ENCODE data around the gene DDX43.
A peak's percentile ranks its signal among the peaks of the same experiment; 100 is the strongest.
"Not testable (repeated sequence)": the region's sequence is repeated elsewhere in the genome, so short reads cannot be mapped to it uniquely, and the experiment has no call there.

DDX43 gene

GRCh38 chr6:73388800-73389512 is 5.7 kb upstream of the DDX43 start:
- peak; percentile 32 for DNase-seq (ENCODE audit: low spot score)

- DNase-seq (ENCODE audit: low spot score), result no peak
Measured at GRCh38 chr6:73389854-73390253, 4.8 kb upstream of the DDX43 start.

DNA sequence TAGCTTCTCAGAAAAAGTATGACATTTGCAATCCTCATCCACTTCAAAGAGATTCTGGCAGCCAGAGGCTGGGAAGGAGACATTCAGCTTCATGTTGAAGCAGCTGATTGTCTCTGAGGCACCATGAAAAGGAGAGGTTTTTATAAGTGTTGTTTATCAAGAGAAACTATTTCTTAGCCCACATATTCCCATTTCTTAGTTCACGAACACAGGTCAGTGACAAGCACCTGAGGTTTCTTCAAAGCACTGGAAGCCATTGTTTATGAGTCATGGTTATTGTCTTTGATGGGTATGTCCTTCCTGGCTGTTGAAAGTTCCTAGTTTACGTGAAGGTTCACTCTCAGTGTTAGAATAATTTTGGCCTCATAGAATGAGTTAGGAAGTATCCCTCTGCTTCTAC is 3.0 kb upstream of the DDX43 start:
- DNase-seq (ENCODE audit: low spot score), result no peak

GRCh38 chr6:73392188-73392587 is 2.4 kb upstream of the DDX43 start:
- not testable (repeated sequence) for DNase-seq (ENCODE audit: low spot score)

DNA sequence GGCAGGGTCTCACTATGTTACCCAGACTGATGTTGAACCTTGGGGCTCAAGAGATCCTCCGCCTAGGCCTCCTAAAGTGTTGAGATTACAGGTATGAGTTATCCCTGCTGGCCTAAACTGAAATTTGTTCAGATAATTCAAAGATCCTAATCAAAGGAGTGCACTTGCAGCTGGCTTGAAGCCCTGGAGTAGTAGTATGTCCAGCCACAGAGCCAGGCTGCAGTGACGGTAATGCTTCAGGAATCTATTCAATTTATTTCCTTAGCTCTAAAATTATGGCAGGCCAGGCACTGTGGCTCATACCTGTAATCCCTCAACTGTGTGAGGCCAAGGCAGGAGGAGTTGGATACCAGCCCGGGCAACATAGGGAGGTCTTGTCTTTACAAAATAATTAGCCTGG is 1.4 kb upstream of the DDX43 start:
- DNase-seq (ENCODE audit: low spot score), result no peak

DNA sequence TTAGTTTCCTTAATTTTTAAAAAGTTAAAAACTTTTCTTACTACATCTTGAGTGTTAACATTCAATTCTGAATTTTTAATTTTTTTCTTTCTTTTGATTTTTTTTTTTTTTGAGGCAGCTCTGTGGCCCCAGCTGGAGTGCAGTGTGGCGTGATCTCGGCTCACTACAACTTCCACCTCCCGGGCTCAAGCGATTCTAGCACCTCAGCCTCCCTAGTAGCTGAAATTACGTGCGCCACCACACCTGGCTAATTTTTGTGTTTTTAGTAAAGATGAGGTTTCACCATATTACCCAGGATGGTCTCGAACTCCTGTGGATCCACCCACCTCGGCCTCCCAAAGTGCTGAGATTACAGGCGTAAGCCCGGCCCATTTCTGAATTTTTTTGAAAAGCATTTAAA is 1.2 kb downstream of the DDX43 start:
- DNase-seq (ENCODE audit: low spot score), result no peak

- no peak for DNase-seq (ENCODE audit: low spot score)
Measured at GRCh38 chr6:73400656-73401055, 6.0 kb downstream of the DDX43 start.

GRCh38 chr6:73409395-73409794 is 14.8 kb downstream of the DDX43 start:
- DNase-seq (ENCODE audit: low spot score), result peak; percentile 11

DNA sequence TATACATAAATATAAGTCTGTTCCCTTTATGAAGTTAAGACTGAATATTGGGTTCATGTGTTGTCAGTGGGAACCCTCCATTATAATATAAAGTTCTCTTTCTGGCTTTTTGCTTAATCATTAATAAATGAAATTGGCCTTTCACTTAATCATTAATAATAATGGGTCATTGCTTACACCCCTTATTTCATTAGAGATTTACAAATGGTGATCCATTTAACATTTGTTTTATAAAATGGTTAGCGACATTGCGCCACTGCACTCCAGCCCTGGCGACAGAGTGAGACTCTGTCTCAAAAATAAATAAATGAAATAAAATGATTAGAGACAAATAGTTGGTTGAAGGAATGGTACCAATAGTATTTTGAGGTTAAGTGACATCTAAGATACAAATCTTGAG is 18.5 kb downstream of the DDX43 start:
- DNase-seq (ENCODE audit: low spot score), result no peak

- DNase-seq (ENCODE audit: low spot score), result no peak
Measured at GRCh38 chr6:73418081-73418741, 23.6 kb downstream of the DDX43 start.

- DNase-seq (ENCODE audit: low spot score), result no peak
Measured at GRCh38 chr6:73421534-73421933, 26.9 kb downstream of the DDX43 start.

DNA sequence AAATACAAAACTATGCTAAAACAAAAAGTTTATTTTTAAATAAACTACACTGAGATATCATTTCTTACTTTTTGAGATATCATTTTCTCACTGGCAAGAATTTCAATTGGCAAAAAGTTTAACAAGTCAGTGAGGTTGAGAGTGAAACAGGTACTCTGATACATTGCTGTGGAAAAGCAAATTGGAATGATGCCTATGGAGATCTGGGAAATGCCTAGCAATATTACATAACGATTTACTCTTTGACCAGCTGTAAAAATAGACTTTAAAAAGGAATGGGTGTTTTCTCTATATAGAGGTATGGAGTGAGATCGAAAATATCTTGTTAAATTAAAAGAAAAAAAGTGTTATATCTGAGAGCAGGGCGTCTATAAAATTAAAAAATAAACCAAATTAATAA is 40.6 kb downstream of the DDX43 start:
- DNase-seq (ENCODE audit: low spot score), result no peak

GRCh38 chr6:73443555-73443954 is 48.9 kb downstream of the DDX43 start:
- no peak for DNase-seq (ENCODE audit: low spot score)

DNA sequence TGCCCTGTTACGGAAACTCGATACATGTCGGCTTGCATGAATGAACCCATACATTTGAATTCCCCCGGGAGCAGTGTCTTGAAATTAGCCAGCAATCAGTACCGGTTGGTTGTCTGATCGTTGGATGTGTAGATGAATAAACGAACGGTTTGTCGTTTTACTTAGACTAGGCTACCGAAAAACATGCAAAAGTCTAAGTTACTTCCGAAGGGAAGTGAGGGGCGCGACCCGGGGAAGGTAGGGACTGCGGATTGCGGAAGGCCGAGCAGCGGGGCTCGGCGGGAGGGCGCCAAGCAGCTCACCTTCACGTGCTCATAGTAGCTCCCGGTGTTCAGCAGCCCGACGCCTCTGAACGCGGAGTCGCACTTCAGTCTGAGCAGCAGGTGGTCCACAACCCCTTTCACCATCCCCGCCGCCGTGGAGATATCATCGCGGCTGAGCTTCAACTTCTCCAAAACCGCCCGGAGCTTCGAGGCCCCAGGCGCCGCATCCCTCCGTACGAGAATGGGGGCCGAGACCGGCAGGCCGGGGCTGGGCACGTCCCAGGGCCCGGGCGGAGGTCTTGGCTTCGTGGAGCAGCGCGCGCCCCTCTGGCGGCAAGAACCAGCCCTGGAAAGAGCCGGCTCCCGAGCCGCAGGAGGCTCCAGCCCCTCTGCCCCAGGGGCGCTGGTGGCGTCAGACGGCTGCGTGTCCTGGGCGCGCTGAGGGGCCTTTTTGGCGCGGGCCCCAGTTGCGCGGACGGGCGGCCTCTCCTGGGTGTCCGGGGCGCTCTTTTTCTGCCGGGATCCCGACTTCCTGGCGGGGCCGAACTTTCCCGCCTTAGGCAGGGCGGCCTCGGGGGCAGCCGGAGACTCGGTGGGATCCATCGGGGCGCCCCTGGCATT is 56.8 kb downstream of the DDX43 start:
- peak; percentile 80 for DNase-seq (ENCODE audit: low spot score)

DNA sequence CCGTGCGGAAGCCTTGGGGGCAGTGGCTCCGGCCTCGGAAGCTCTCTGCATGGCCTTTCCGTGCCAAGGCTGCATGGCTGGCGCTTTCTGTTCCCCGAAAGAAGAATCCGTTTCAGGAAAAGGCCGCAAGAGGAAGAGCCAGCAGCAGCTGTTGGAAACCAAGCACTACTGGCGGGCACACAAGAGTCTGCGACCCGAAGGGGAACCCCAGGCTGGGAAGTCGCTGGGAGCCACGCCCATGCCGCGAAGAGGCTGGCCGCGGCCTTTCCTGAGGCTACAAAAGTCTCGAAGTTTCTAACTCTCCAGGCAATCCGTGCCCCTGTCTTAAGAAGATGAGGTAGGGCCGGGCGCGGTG is 57.5 kb downstream of the DDX43 start, which contains the start of gene CGAS:
Gene CGAS (minus strand): TSS at position 191 of the 355 bp plus-strand sequence. CDS start 116 bp downstream, at position 75.
- peak; percentile 27 for DNase-seq (ENCODE audit: low spot score)

- no peak for DNase-seq (ENCODE audit: low spot score)
Measured at GRCh38 chr6:73455865-73456629, 61.4 kb downstream of the DDX43 start.

DNA sequence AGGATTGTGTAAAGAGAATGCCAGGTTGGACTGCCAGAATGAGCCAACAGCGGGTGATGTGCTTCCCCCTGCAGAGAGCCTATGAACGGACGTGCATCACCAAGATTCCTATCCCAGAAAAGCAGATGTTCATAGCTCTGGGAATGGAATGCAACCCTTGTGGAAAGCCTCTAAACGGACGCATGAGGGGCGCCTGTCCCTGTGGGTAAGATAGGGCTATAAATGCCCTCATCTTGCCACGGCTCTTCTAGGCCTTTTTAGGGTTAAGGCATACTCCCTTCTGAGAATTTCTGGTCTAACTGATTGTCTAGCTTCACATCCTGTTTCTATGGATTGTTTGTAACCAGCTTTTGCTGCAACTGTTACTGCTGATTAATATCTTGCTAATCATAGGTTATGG is 64.8 kb downstream of the DDX43 start:
- not testable (repeated sequence) for DNase-seq (ENCODE audit: low spot score)

DNA sequence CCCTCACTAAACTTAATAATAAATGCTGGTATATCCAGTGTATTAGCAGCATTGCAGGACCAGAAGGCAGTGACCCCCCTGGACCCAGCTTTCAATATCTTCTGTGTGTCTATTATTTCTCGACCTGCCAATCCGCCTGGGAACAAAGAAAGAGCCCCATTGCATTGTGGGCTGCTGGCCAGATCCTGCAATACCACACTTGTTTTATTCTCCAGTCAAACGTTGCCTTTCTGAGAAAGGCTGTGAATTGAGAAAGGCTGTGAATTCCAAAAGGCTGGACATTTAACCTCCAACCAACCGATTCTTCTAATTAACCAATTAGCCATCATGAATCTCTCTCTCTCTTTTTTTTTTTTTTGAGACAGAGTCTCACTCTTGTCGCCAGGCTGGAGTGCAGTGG is 65.4 kb downstream of the DDX43 start:
- no peak for DNase-seq (ENCODE audit: low spot score)

DNA sequence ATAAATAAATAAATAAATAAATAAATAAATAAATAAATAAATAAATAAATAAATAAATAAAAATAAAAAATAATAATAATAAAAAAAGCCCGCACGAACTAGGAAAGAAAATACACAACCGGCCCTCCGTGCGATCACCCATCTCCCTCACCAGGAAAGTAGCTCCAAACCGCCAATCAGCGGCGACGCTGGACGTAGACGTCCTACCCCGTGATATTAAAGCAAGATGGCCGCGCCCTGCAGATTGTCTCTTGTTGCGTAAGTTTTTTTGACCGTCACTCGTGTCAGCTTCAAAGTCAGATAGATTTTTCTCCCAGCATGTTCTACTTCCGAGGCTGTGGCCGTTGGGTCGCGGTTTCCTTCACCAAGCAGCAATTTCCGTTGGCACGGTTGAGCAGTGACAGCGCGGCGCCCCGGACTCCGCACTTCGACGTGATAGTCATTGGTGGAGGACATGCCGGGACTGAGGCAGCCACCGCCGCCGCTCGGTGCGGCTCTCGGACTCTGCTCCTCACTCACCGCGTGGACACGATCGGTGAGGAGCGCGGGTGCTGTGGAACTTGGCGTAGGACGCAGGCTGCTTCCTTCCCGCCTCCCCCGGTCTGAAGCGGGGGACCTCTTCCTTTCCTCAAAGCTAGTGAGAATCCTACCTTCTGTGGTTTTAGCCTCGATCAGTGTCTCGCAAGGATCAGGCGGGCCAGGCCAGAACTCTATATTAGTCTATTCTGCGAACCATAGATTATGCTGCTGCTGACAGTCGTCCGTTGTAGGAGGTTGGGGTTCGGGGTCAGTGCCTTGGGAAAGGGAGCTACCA is 67.1 kb downstream of the DDX43 start, which contains the start of gene MTO1:
Gene MTO1 (plus strand): TSS at position 201 of the 814 bp plus-strand sequence. CDS start 118 bp downstream, at position 319.
- DNase-seq (ENCODE audit: low spot score), result peak; percentile 88

Data from COLO829 (cell line).